Effector memory CD8-positive, alpha-beta T cell (primary cell): ENCODE measurements around the gene SLC39A11.

Experiments
- ATAC-seq: fragments of 150-1000 bp; cut with Tn5 transposase; replicated peaks from 2 replicates; pipeline ENCODE4 v1.10.0; 2021; ENCODE audit warnings: mild to moderate bottlenecking, moderate library complexity
- DNase-seq, 3 experiments: peaks; one replicate each; pipeline ENCODE4 v3.0.0; 2021
- H3K27ac Mint-ChIP-seq, 2 donors: one replicate each; pipeline ENCODE4 v1.8.0; 2022; ENCODE audit warnings: mild to moderate bottlenecking in 2 of 2, mixed read lengths in 2 of 2, moderate library complexity in 2 of 2
- H3K27me3 Mint-ChIP-seq, 2 donors: one replicate each; pipeline ENCODE4 v1.8.0; 2022; ENCODE audit warnings: mixed read lengths in 2 of 2
- H3K36me3 Mint-ChIP-seq: one replicate; pipeline ENCODE4 v1.8.0; 2022; ENCODE audit warnings: mild to moderate bottlenecking, moderate library complexity, mixed read lengths; ENCODE audit not compliant: insufficient read depth
- H3K4me1 Mint-ChIP-seq, 2 donors: one replicate each; pipeline ENCODE4 v1.8.0; 2022; ENCODE audit warnings: low read depth in 2 of 2, mixed read lengths in 2 of 2
- H3K4me3 Mint-ChIP-seq, 2 donors: one replicate each; pipeline ENCODE4 v1.8.0; 2022; ENCODE audit warnings: mild to moderate bottlenecking in 2 of 2, mixed read lengths in 2 of 2, moderate library complexity in 2 of 2
- H3K9me3 Mint-ChIP-seq, 2 donors: one replicate each; pipeline ENCODE4 v1.8.0; 2022; ENCODE audit warnings: mixed read lengths in 2 of 2

Gene SLC39A11

GRCh38 chr17:72737151-72737690, 355.3 kb downstream of the SLC39A11 start:
- ATAC-seq: no peak
- Mint-ChIP-seq H3K4me3 (no peak overlapping the region), H3K27ac (no peak overlapping the region), H3K9me3 (no peaks in the 10 kb centered on the region), H3K4me1 (no peaks in the 10 kb centered on the region), H3K27me3 (no peaks in the 10 kb centered on the region), H3K36me3 (peaks cover 3% of the 10 kb centered on the region)
- no peak for DNase-seq

- Mint-ChIP-seq H3K27ac (no peak overlapping the region), H3K4me3 (no peak overlapping the region), H3K4me1 (no peaks in the 10 kb centered on the region), H3K36me3 (peaks cover 3% of the 10 kb centered on the region), H3K9me3 (no peaks in the 10 kb centered on the region), H3K27me3 (no peaks in the 10 kb centered on the region)
- no peak for DNase-seq
- ATAC-seq: no peak
Observed at GRCh38 chr17:72735592-72735991, 356.9 kb downstream of the SLC39A11 start.

- Mint-ChIP-seq H3K4me1 (no peaks in the 10 kb centered on the region), H3K27ac (no peak overlapping the region), H3K9me3 (no peaks in the 10 kb centered on the region), H3K27me3 (no peaks in the 10 kb centered on the region), H3K4me3 (no peak overlapping the region), H3K36me3 (peaks cover 3% of the 10 kb centered on the region)
- no peak for ATAC-seq
- DNase-seq: no peak
Observed at GRCh38 chr17:72735048-72735447, 357.4 kb downstream of the SLC39A11 start.

DNA sequence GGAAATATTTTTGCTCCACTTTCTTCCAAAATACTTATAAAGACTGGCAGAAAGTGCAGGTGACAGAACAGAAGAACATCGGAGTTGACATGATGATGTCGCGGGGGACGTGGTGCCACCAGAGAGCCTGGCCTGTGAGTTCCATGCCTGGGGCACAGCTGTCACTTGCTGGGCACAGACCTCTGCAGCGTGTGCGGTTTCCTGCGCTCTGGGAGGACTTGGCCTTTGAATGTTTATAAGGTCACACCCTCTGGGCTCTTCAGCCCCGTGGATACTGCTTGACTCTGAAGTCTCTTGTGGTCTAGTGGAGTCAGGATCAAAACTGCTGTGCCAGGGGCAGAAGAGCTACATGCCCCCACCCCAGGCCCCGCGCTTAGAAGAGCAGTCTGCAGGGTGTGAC, 357.9 kb downstream of the SLC39A11 start:
- no peak for DNase-seq
- Mint-ChIP-seq H3K27me3 (no peaks in the 10 kb centered on the region), H3K27ac (peak overlapping the region in 1 of 2 donors; percentile 44), H3K4me3 (no peak overlapping the region), H3K9me3 (no peaks in the 10 kb centered on the region), H3K4me1 (no peaks in the 10 kb centered on the region), H3K36me3 (peaks cover 3% of the 10 kb centered on the region)
- ATAC-seq: no peak

DNA sequence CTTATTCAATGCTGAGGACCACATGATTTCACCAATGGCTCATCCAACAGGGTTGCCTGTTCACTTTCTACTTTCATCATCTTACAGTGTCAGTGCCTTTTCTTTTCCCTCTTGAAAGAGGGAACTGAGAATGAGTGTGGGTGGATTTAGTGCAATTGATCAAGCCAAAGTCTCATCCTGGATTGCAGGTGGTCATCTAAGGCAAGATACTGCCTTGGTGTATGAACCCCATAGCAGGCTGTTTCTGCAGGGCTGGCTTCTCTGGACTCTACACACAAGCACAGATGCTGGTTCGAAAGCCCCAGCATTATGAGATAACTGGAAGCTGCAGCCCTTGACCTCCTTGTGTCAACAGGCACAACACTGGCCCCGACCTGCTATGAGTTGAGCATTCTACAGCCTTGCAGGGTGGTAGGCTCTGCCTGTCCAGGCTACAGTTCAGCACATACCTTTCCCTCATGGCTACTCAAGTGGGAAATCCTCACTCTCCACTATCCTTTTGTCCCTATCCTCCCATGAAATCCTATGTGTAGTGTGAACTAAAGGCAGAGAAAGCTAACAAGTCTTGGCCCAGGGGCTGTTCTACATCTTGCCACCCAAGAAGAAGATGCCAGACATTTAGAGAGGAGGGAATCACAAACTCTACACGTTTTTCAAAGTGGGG, 358.7 kb downstream of the SLC39A11 start:
- Mint-ChIP-seq H3K4me1 (no peaks in the 10 kb centered on the region), H3K27me3 (no peaks in the 10 kb centered on the region), H3K36me3 (peaks cover 3% of the 10 kb centered on the region), H3K9me3 (no peaks in the 10 kb centered on the region), H3K4me3 (no peak overlapping the region), H3K27ac (peak overlapping the region; percentile 44 to 46)
- ATAC-seq: no peak
- DNase-seq: no peak

DNA sequence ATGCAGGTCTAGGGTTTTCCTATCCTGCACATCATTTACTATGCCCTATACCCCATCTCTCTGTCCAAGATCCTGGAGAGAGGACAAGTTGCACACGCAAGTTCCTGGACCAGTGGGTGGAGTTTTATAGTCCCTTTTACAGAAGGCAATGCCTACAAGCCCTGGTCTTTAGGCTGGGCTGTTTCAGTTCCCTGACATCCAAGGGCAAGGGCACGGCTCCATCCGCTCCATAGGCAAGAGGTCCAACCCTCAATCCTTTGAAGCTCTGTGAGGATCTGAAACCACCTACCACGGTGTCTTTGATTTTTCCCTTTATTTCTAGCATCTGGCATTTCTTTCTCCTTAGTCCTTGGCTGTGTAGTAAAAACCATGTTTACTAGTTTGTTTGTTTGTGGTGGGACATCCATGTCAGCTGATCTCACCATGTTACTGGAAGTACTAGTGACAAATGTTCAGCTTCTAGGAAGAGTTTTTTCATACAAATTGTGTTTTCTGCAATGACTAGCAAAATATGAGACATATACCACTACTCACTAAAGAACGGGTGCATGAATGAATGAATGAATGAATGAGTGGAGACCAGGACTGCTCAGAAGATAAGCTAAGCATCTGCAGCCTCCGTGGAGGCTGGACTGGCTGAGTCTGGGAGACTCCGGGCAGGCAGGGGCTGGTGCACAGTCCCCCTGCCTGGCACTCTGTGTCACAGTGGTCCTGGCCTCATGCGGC, 359.4 kb downstream of the SLC39A11 start:
- ATAC-seq: no peak
- peaks cover 0 to 2% of the 10 kb centered on the region in 2 donors for H3K4me1 Mint-ChIP-seq
- no peak overlapping the region for H3K4me3 Mint-ChIP-seq
- H3K27me3 Mint-ChIP-seq: no peaks in the 10 kb centered on the region
- H3K27ac Mint-ChIP-seq: no peak overlapping the region
- no peaks in the 10 kb centered on the region for H3K9me3 Mint-ChIP-seq
- H3K36me3 Mint-ChIP-seq: peaks cover 3% of the 10 kb centered on the region
- DNase-seq: no peak

DNA sequence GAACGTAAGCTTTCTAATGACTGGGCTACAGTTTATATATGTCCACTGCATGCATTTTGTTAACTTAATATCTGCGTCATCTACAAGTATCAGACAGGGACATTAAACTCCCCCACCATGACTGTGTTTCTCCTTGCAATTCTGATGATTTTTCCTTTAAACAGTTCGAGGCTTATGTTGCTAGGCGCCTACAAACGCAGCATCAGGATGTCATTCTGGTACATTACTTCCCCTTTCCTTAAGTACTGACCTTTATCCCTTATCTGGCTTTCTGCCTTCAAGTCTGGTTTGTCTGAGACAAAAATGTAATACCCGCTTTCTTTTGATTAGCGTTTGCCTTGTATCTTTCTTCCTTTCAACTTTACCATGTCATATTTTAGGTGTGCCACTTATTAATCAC, 362.4 kb downstream of the SLC39A11 start:
- Mint-ChIP-seq H3K9me3 (no peaks in the 10 kb centered on the region), H3K36me3 (peaks cover 2% of the 10 kb centered on the region), H3K4me1 (peaks cover 20 to 25% of the 10 kb centered on the region in 2 donors), H3K27me3 (no peaks in the 10 kb centered on the region), H3K4me3 (no peak overlapping the region), H3K27ac (no peak overlapping the region)
- no peak for DNase-seq
- no peak for ATAC-seq

- DNase-seq: peak in 2 of 3 experiments; percentile 11 to 14
- ATAC-seq: peak; percentile 84
- peak overlapping the region; percentile 96 to 99 for H3K27ac Mint-ChIP-seq
Observed at GRCh38 chr17:72726936-72727335, 365.6 kb downstream of the SLC39A11 start.

DNA sequence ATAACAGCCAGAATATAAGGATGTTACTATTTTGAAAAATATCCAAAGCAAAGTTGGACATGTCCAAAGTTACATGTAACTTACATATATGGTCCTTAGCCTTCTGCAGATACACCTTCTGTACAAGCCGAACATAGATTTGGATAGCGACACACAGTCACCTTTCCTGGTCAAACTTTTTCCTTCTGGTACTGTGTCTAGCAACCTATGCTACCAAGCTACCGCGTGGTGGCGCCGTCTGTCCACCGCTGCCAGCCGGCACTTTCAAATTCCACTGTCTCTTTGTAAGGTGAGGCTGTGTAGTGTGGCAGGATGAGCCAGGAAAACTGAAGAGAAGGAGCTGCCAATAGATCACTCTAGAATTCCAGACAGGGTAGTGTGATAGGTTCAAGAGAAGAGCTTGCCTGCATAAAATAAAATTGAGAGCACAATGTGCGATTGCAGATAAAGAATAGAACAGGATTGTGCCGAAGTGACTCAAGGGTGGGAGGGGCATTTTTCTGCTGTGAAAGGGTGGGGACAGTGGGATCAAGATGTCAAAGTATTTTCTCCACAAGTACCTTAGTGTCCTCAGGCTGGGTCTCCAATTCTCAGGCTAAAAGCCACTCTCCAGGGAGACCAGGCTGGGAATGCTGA, 366.9 kb downstream of the SLC39A11 start:
- peaks cover 21 to 29% of the 10 kb centered on the region in 2 donors for H3K4me1 Mint-ChIP-seq
- H3K36me3 Mint-ChIP-seq: no peaks in the 10 kb centered on the region
- peak; percentile 28 for ATAC-seq
- peak overlapping the region in 1 of 2 donors; percentile 7 for H3K4me3 Mint-ChIP-seq
- no peaks in the 10 kb centered on the region for H3K9me3 Mint-ChIP-seq
- H3K27me3 Mint-ChIP-seq: no peaks in the 10 kb centered on the region
- H3K27ac Mint-ChIP-seq: peak overlapping the region; percentile 44 to 61
- peak; percentile 13 to 21 (median 15) for DNase-seq

More at GRCh38 chr17:72726936-72727335, 365.6 kb downstream of the SLC39A11 start:
- no peaks in the 10 kb centered on the region for H3K27me3 Mint-ChIP-seq
- H3K4me1 Mint-ChIP-seq: peaks cover 20 to 25% of the 10 kb centered on the region in 2 donors
- H3K9me3 Mint-ChIP-seq: no peaks in the 10 kb centered on the region
- H3K4me3 Mint-ChIP-seq: peak overlapping the region; percentile 90 to 94
- no peaks in the 10 kb centered on the region for H3K36me3 Mint-ChIP-seq

DNA sequence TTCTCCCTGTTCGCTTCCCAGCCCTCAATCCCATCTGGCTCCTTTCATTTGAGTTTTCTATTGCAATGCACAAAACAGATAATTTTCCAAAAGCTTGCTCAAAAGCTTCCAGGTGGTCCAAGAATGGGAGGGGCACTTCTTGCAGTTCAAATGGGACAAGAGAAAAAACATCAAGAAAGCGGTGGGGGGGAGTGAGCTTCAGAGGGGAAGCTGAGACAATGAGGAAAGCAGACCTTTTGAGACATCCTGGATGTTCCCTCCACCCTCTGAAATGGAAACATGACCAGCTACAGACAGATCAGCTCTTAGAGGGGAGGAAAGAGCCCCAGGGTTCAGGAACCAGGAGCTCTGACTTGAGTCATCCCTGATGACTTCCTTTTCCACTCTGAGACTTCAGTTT, 368.2 kb downstream of the SLC39A11 start:
- H3K27ac Mint-ChIP-seq: no peak overlapping the region
- DNase-seq: no peak
- no peak overlapping the region for H3K4me3 Mint-ChIP-seq
- ATAC-seq: no peak
- H3K4me1 Mint-ChIP-seq: peaks cover 34 to 41% of the 10 kb centered on the region in 2 donors
- no peaks in the 10 kb centered on the region for H3K9me3 Mint-ChIP-seq
- no peaks in the 10 kb centered on the region for H3K36me3 Mint-ChIP-seq
- H3K27me3 Mint-ChIP-seq: no peaks in the 10 kb centered on the region

DNA sequence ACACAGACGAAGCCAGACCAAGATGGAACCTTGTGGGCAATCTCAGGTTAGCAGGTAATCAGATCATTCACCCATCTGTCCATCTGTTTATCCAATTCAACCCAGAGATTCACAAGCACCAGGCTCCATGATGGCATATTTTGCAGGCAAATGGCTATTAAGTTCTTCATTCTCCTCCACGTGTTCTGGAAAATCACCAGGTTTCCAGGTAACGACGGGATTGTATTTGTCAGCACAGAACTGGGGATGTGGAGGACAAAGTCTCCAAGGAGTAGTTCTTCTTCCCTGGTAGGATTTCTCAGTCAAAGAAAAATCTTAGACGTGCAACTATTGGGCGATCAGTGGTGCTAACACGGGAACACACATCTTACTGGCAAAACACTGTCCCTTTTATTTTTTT, 368.8 kb downstream of the SLC39A11 start:
- H3K36me3 Mint-ChIP-seq: no peaks in the 10 kb centered on the region
- no peak for ATAC-seq
- no peaks in the 10 kb centered on the region for H3K9me3 Mint-ChIP-seq
- no peaks in the 10 kb centered on the region for H3K27me3 Mint-ChIP-seq
- H3K27ac Mint-ChIP-seq: no peak overlapping the region
- no peak overlapping the region for H3K4me3 Mint-ChIP-seq
- peaks cover 36 to 45% of the 10 kb centered on the region in 2 donors for H3K4me1 Mint-ChIP-seq
- no peak for DNase-seq

GRCh38 chr17:72720494-72720825, 372.0 kb downstream of the SLC39A11 start:
- peaks cover 16 to 21% of the 10 kb centered on the region in 2 donors for H3K4me1 Mint-ChIP-seq
- no peaks in the 10 kb centered on the region for H3K9me3 Mint-ChIP-seq
- H3K27me3 Mint-ChIP-seq: no peaks in the 10 kb centered on the region
- peak overlapping the region; percentile 96 for H3K27ac Mint-ChIP-seq
- no peak for ATAC-seq
- no peak for DNase-seq
- H3K36me3 Mint-ChIP-seq: peaks cover 6% of the 10 kb centered on the region
- peak overlapping the region; percentile 84 to 85 for H3K4me3 Mint-ChIP-seq

DNA sequence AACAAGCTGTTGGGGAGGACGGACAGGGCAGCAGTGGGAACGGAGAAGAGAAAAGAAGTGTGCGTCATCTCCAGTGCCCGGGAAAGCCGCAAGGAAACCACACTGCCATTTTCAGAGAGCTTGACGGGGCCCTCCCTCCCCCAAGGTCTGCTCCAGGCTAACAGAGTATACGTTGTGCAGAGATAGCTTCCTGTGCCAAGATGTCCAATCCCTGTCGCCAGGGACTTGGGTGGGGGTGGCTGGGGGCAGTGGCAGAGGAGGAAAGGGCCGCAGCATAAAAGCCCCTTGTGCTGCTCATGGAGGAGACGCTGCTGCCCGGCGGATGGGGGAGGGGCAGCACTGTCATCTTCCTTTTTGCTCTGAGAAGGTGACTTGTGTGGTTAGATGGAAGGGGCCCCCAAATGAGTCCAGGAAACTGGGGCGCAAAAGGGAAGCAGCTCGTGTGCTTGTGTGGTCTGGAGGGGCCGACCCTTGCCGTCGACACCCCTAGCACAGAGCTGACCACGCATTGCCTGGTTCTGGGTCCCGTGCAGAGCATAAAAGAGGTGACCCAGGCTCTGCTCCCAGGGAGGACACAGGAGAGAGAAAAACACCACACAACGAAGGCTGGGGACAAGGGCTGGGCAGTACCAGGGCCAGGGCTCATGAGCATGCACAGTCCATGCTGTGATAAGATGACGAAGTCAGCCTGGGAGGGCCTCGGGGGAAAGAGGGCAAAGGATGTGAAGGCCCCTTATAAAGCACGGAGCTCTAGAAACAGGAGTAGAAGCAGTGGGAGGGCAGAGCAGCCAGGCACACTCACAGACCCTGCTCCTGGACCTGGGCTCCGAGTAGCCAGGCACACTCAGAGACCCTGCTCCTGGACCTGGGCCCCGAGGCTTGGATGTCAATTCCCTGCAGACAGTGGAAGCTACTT, 372.7 kb downstream of the SLC39A11 start:
- peaks cover 16 to 20% of the 10 kb centered on the region in 2 donors for H3K4me1 Mint-ChIP-seq
- H3K36me3 Mint-ChIP-seq: peaks cover 6% of the 10 kb centered on the region
- H3K27me3 Mint-ChIP-seq: no peaks in the 10 kb centered on the region
- DNase-seq (peak; percentile 19 to 31 (median 20)), ATAC-seq (peak; percentile 90)
- H3K4me3 Mint-ChIP-seq: peak overlapping the region; percentile 84 to 85
- peak overlapping the region; percentile 96 for H3K27ac Mint-ChIP-seq
- no peaks in the 10 kb centered on the region for H3K9me3 Mint-ChIP-seq
